Karpas-422 (cell line): Measurements from ENCODE around the gene PRKAR1A. TPM values are rescaled to one million over a fixed set of nuclear protein-coding genes. Genes with fewer than 3 reads are reported as not detected.
A peak's percentile ranks its signal among the peaks of the same experiment; 100 is the strongest.

ENCODE experiments used
- DNase-seq: peaks from one replicate; pipeline ENCODE4 v3.0.0-alpha.2; 2015
- H2AFZ ChIP-seq: fragments of 200-600 bp; sonication (generic); 2 replicates; pipeline ENCODE4 v1.6.1; 2014; ENCODE audit warnings: antibody characterized with exemption, low read length, mixed read lengths
- H3K27ac ChIP-seq: fragments of 200-600 bp; sonication (generic); 2 replicates; pipeline ENCODE4 v1.5.1; 2014; ENCODE audit warnings: mild to moderate bottlenecking, low read length, moderate library complexity
- H3K27me3 ChIP-seq: fragments of 200-600 bp; sonication (generic); 2 replicates; pipeline ENCODE4 v1.6.1; 2014; ENCODE audit warnings: low read length, mixed read lengths
- H3K36me3 ChIP-seq: fragments of 200-600 bp; sonication (generic); 2 replicates; pipeline ENCODE4 v1.6.1; 2014; ENCODE audit warnings: low read length, mixed read lengths; ENCODE audit not compliant: insufficient read depth
- H3K4me1 ChIP-seq: fragments of 200-600 bp; sonication (generic); 2 replicates; pipeline ENCODE4 v1.6.1; 2014; ENCODE audit warnings: mild to moderate bottlenecking, low read length, mixed read lengths
- H3K4me2 ChIP-seq: fragments of 200-600 bp; sonication (generic); 2 replicates; pipeline ENCODE4 v1.6.1; 2014; ENCODE audit warnings: low read length, low read depth, mild to moderate bottlenecking; ENCODE audit not compliant: poor library complexity, severe bottlenecking
- H3K4me3 ChIP-seq: fragments of 200-600 bp; sonication (generic); 2 replicates; pipeline ENCODE4 v1.5.1; 2014; ENCODE audit warnings: mild to moderate bottlenecking, antibody characterized with exemption, low read length, mixed read lengths
- H3K79me2 ChIP-seq: fragments of 200-600 bp; sonication (generic); 2 replicates; pipeline ENCODE4 v1.6.1; 2014; ENCODE audit warnings: mild to moderate bottlenecking, low read length, mixed read lengths
- H3K9ac ChIP-seq: fragments of 200-600 bp; sonication (generic); 2 replicates; pipeline ENCODE4 v1.6.0; 2014; ENCODE audit warnings: low read length
- H3K9me2 ChIP-seq: fragments of 200-600 bp; sonication (generic), shearing (Covaris generic); replicated peaks from 2 replicates; pipeline ENCODE4 v1.6.0; 2014; ENCODE audit warnings: mild to moderate bottlenecking, low read length, moderate library complexity; ENCODE audit not compliant: insufficient read depth
- H3K9me3 ChIP-seq: fragments of 300-700, 200-600 bp; sonication (generic); 2 replicates; pipeline ENCODE4 v1.6.1; 2014; ENCODE audit warnings: low read length, mixed read lengths
- H4K20me1 ChIP-seq: fragments of 200-600 bp; sonication (generic); 2 replicates; pipeline ENCODE4 v1.6.1; 2014; ENCODE audit warnings: mild to moderate bottlenecking, antibody characterized with exemption, low read length, low read depth; ENCODE audit not compliant: insufficient read depth
- total RNA-seq: library from RNA; depleted of rRNA; stranded (reverse); fragments of >200 nt; shearing (Covaris generic); gene quantifications from 2 replicates; pipeline ENCODE4 v1.2.3, GENCODE V29; 2014; ENCODE audit warnings: low replicate concordance; rRNA removed

Gene PRKAR1A
- total RNA-seq: 201 and 234 TPM in 2 replicates

DNA sequence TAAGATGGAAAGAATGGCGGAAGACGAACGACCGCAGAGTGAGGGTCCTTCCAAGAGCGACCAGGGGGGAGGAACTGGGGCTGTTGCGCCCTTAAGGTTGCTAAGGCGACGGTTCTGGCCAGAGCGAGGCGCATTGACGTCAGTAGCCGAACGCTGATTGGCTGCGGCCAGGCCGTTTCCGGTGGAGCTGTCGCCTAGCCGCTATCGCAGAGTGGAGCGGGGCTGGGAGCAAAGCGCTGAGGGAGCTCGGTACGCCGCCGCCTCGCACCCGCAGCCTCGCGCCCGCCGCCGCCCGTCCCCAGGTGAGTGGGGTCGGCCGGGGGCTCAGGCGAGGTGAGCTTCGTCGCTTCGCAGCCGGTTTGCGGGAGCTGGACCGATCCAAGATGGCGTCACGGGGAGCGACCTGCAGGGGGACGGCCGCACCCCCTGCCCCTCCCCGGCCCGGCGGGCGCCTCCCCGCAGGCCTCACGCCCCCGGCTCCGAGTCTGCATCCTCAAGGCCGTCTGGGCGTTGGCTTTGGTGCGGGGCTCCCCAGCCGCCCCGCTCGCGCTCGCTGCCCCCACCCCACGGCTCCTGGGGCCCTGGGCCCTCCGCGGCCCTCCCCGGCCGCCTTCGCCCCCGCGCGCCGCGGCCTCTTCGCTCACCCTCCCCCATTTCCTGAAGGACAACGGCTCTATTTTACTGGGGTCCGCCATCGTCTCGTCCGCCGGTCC lies at the start of gene PRKAR1A:
PRKAR1A (plus strand) TSS at position 184 of the 713 bp plus-strand sequence. CDS start 2,970 bp downstream, outside the sequence.
- peak within 1 kb of the TSS; percentile 93 for H3K9ac ChIP-seq
- H3K9me3 ChIP-seq: no peaks in the 10 kb centered on the region
- H3K27ac ChIP-seq: peak within 1 kb of the TSS; percentile 86
- H3K27me3 ChIP-seq: no peaks in the 10 kb centered on the region
- DNase-seq: peak; percentile 98
- peaks cover 51% of the 10 kb centered on the region for H3K79me2 ChIP-seq
- H3K4me2 ChIP-seq: peak within 1 kb of the TSS; percentile 92
- peaks cover 44% of the 10 kb centered on the region for H3K4me1 ChIP-seq
- peak within 1 kb of the TSS; percentile 76 for H3K4me3 ChIP-seq
- H3K36me3 ChIP-seq: peaks cover 25% of the 10 kb centered on the region
- H3K9me2 ChIP-seq: no peaks in the 10 kb centered on the region
- H2AFZ ChIP-seq: peak within 1 kb of the TSS; percentile 78
- H4K20me1 ChIP-seq: peaks cover 20% of the 10 kb centered on the region

DNA sequence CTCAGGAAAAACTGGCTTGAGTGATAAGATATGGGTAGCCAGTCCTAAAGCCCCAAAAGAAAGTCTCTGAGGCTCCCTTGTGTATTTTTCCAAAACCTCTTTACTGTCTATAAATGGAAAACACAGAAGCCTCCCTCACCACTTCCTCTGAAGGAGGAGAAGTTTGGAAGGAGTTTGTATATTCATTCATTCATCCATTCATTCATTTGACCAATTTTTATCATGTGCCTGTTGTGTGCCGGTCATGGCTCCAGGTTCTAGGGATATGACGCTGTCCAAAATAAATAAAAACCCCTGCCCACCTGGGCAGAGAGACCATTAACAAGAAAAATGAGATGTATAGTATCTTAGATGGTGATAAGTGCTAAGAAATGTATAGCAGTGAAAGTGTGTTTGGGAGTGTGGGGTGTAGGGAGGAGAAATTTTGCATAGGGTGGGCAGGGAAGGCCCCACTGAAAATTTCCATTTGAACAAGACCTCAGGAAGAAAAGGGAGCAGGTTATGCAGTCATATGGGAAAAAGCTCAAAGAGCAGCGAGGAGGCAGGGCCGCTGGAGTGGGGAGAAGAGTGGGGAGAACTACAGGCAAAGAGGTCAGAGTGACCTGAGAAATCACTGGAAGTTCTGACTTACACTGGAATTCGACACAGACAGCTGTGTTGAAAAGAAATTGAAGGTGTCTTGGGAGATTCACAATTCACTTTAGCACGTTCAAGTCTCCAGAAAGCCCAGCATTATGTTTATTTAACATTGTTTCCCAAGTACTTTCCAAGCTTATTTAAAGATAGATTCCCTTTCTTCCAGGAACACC lies 48.8 kb upstream of the PRKAR1A start:
- Histone ChIP-seq H3K4me3 (no peak overlapping the region), H3K4me2 (no peak overlapping the region), H3K27me3 (no peaks in the 10 kb centered on the region), H3K9ac (no peak overlapping the region), H4K20me1 (no peaks in the 10 kb centered on the region), H3K36me3 (no peaks in the 10 kb centered on the region), H3K9me2 (no peaks in the 10 kb centered on the region), H3K27ac (no peak overlapping the region), H3K79me2 (no peaks in the 10 kb centered on the region), H2AFZ (no peak overlapping the region), H3K9me3 (no peaks in the 10 kb centered on the region), H3K4me1 (peaks cover 45% of the 10 kb centered on the region)
- no peak for DNase-seq

DNA sequence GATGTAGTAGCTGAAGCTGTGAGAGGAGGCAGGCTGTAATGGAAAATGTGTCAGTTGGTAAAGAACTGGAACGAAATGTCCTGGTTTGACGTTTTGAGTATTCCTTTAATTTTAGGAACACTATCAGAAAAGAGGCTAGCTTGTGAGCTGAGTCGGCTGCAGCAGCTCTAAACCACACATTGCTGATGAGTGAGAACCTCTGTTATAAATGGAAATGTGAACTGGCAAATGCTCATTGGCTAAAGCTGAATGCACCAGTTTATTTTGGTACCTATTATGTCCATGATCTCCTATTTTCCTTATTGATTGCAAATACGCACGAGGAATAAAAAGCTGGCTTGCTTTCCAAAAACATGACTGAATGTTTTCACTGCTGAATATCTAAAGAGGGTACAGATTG lies 43.9 kb upstream of the PRKAR1A start:
- Histone ChIP-seq H3K27ac (no peak overlapping the region), H3K4me2 (no peak overlapping the region), H3K79me2 (no peaks in the 10 kb centered on the region), H3K9me2 (no peaks in the 10 kb centered on the region), H2AFZ (no peak overlapping the region), H3K4me1 (peaks cover 11% of the 10 kb centered on the region), H3K9me3 (no peaks in the 10 kb centered on the region), H3K27me3 (no peaks in the 10 kb centered on the region), H3K36me3 (no peaks in the 10 kb centered on the region), H3K9ac (no peak overlapping the region), H4K20me1 (no peaks in the 10 kb centered on the region), H3K4me3 (no peak overlapping the region)
- no peak for DNase-seq

DNA sequence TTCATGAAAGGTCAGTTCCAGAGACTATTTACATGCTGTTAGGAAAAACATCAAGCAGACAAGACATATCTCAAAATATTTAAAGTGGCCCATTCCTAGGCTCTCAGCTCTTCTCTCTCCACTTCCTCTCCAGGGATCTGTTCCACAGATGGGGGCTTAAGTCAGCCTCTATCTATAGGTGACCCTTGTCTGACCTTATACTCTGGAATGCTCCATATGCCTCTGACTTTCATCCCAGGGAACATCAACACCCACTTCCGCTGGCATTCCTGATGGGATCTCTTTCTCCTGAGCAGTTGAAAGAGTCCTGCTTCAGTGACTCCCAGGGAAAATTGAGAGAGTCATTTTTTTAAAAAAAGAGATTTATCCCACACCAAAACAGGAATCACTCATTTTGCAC lies 43.4 kb upstream of the PRKAR1A start:
- H2AFZ ChIP-seq: no peak overlapping the region
- no peaks in the 10 kb centered on the region for H3K27me3 ChIP-seq
- H3K9ac ChIP-seq: no peak overlapping the region
- no peaks in the 10 kb centered on the region for H3K9me3 ChIP-seq
- no peak overlapping the region for H3K27ac ChIP-seq
- no peak overlapping the region for H3K4me2 ChIP-seq
- H3K9me2 ChIP-seq: no peaks in the 10 kb centered on the region
- H3K4me1 ChIP-seq: peaks cover 11% of the 10 kb centered on the region
- no peak for DNase-seq
- H3K4me3 ChIP-seq: no peak overlapping the region
- no peaks in the 10 kb centered on the region for H3K79me2 ChIP-seq
- no peaks in the 10 kb centered on the region for H4K20me1 ChIP-seq
- H3K36me3 ChIP-seq: no peaks in the 10 kb centered on the region

DNA sequence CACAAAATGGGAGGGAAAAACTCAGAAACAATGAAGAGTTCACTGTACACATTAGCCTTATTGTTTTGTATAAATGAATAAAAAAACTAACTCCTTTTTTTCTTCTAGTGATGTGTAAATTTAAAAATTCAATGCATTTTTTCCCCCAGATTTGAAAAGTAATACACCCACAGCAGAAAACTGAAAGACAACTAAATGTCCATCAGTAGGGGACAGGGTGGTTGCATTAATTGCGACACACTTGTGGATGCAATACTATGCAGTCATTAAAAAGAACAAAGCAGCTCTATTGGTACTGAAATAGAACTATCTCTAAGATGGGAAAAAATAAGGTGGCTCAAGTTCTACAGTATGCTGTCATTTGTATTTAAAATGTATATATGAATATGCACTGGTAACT lies 41.3 kb upstream of the PRKAR1A start:
- no peak overlapping the region for H3K4me3 ChIP-seq
- no peaks in the 10 kb centered on the region for H4K20me1 ChIP-seq
- no peaks in the 10 kb centered on the region for H3K36me3 ChIP-seq
- H3K4me2 ChIP-seq: no peak overlapping the region
- H2AFZ ChIP-seq: no peak overlapping the region
- DNase-seq: no peak
- H3K4me1 ChIP-seq: peaks cover 8% of the 10 kb centered on the region
- no peaks in the 10 kb centered on the region for H3K27me3 ChIP-seq
- no peak overlapping the region for H3K9ac ChIP-seq
- no peaks in the 10 kb centered on the region for H3K9me2 ChIP-seq
- H3K79me2 ChIP-seq: no peaks in the 10 kb centered on the region
- no peaks in the 10 kb centered on the region for H3K9me3 ChIP-seq
- no peak overlapping the region for H3K27ac ChIP-seq

DNA sequence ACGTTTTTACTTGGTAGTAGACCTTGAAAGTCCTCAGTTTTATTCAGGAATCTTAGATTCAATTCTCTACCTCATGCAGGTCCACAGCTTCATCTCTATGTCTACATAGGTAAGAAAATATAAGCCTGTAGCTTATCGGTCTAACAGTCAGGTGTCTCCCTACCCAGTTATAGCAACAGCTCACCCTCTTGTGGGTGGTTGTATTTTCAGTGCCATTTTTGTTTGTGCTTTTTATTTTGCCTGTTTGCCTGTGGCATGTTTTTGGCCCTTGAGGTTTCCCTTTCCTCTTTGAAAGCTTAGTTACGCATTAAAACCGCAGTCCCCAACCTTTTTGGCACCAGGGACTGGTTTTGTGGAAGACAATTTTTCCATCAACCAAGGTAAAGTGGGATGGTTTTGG lies 31.3 kb upstream of the PRKAR1A start:
- Histone ChIP-seq H3K4me2 (no peak overlapping the region), H3K27me3 (no peaks in the 10 kb centered on the region)

DNA sequence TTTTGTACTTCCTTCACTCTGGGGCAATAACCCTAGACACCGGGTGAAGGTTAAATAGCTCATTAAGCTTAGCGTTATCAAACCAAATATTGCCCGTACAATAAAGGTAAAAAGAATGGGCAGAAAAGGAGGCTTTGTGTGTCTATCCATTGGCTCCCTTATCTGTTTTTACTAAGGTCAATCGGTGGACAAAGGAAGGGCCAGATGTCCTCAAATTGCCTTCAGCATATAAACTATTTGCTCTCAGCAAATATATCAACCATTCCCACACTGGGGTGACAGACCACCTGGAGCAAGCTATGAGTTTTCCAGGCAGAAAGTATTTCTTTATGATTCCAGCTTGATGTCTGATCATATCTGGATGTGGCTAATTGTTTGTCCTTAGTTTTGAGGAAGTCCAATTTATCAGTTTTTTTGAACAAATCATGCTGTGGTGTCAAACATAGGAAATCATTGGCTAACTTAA lies 29.6 kb upstream of the PRKAR1A start:
- Histone ChIP-seq H3K9me3 (no peaks in the 10 kb centered on the region), H3K27me3 (no peaks in the 10 kb centered on the region), H3K79me2 (no peaks in the 10 kb centered on the region), H3K27ac (no peak overlapping the region), H3K4me1 (peaks cover 6% of the 10 kb centered on the region; the same call in 1 of the 2 replicates), H3K4me2 (no peak overlapping the region), H3K4me3 (no peak overlapping the region), H4K20me1 (no peaks in the 10 kb centered on the region), H3K36me3 (no peaks in the 10 kb centered on the region), H3K9me2 (no peaks in the 10 kb centered on the region), H2AFZ (no peak overlapping the region), H3K9ac (no peak overlapping the region)
- no peak for DNase-seq

More for the DNA sequence above, 31.3 kb upstream of the PRKAR1A start:
- Histone ChIP-seq H3K9ac (no peak overlapping the region), H4K20me1 (no peaks in the 10 kb centered on the region), H3K36me3 (no peaks in the 10 kb centered on the region), H3K79me2 (no peaks in the 10 kb centered on the region), H3K27ac (no peak overlapping the region), H3K9me2 (no peaks in the 10 kb centered on the region), H2AFZ (no peak overlapping the region), H3K4me1 (peaks cover 6% of the 10 kb centered on the region; the same call in 1 of the 2 replicates), H3K9me3 (no peaks in the 10 kb centered on the region), H3K4me3 (no peak overlapping the region)
- no peak for DNase-seq

DNA sequence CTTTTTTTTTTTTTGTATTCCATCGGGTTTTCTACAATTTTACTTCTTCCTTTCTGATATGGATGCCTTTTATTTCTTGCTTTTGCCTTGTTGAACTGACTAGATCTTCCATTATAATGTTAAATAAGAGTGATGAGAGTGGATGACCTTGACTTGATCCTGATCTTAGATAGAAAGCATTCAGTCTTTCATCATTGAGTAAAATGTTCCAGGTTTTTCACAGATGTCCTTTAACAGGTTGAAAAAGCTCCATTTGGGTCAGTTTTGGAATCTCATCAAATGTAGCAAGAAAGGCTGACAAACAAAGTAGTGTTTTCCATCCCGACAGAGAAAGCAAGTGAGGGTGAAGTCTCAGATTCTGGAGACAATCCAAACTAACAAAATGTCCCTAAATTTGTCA lies 27.8 kb upstream of the PRKAR1A start:
- Histone ChIP-seq H3K9ac (no peak overlapping the region), H2AFZ (no peak overlapping the region), H3K4me1 (peaks cover 12% of the 10 kb centered on the region), H3K4me2 (no peak overlapping the region), H3K9me2 (no peaks in the 10 kb centered on the region), H3K9me3 (no peaks in the 10 kb centered on the region), H3K27ac (no peak overlapping the region), H3K27me3 (no peaks in the 10 kb centered on the region), H3K79me2 (no peaks in the 10 kb centered on the region), H4K20me1 (no peaks in the 10 kb centered on the region), H3K4me3 (no peak overlapping the region), H3K36me3 (no peaks in the 10 kb centered on the region)
- DNase-seq: no peak
